Upper lobe of left lung (tissue), 6 donors: Measurements from ENCODE around the gene PARL. TPM values are rescaled to one million over a fixed set of nuclear protein-coding genes. Genes with fewer than 3 reads are reported as not detected.
"Not testable (repeated sequence)": the region's sequence is repeated elsewhere in the genome, so short reads cannot be mapped to it uniquely, and the experiment has no call there.

Experiments
- ATAC-seq, 2 donors: fragments of 200-7000 bp; cut with Tn5 transposase; one replicate each; pipeline ENCODE4 v1.9.1; 2022; ENCODE audit warnings: mild to moderate bottlenecking in 2 of 2, moderate library complexity in 2 of 2; ENCODE audit not compliant: low FRiP score in 2 of 2
- DNase-seq, 2 donors: peaks; one replicate each; pipeline ENCODE4 v3.0.0-alpha.2; 2019 to 2020
- H3K27ac ChIP-seq, 4 donors: fragments of 200-600 bp; sonication (generic); one replicate each; pipeline ENCODE4 v1.5.1; 2016 to 2019
- H3K27me3 ChIP-seq, 4 donors: fragments of 200-600 bp; sonication (generic); one replicate each; pipeline ENCODE4 v1.5.1; 2017 to 2019
- H3K36me3 ChIP-seq, 4 donors: fragments of 200-600 bp; sonication (generic); one replicate each; pipeline ENCODE4 v1.5.1; 2016 to 2019
- H3K4me1 ChIP-seq, 4 donors: fragments of 200-600 bp; sonication (generic); one replicate each; pipeline ENCODE4 v1.5.1; 2018 to 2019
- H3K4me3 ChIP-seq, 4 donors: fragments of 200-600 bp; sonication (generic); one replicate each; pipeline ENCODE4 v1.5.1; 2017 to 2019; ENCODE audit warnings: mild to moderate bottlenecking in 2 of 4, moderate library complexity in 1 of 4
- H3K9me3 ChIP-seq, 4 donors: fragments of 200-600 bp; sonication (generic); one replicate each; pipeline ENCODE4 v1.5.1; 2018 to 2019
- CTCF ChIP-seq, 6 experiments: fragments of 450-650 bp in 4 of 6; fragments of 200-600 bp in 2 of 6; sonication (generic) in 2 of 6; IDR thresholded peaks; one replicate each; pipeline ENCODE4 v1.5.1; 2016 to 2019; ENCODE audit warnings: antibody characterized with exemption in 6 of 6
- EP300 ChIP-seq, 4 donors: sonication (generic); formaldehyde crosslinking; IDR thresholded peaks; one replicate each; pipeline ENCODE4 v1.5.1; 2017; ENCODE audit warnings: antibody characterized with exemption in 4 of 4, control low read depth in 2 of 4
- POLR2A ChIP-seq, 4 donors: fragments of 450-650 bp; IDR thresholded peaks; one replicate each; pipeline ENCODE4 v1.5.1; 2016 to 2017; ENCODE audit warnings: antibody characterized with exemption in 4 of 4, mild to moderate bottlenecking in 2 of 4
- POLR2AphosphoS5 ChIP-seq, 2 donors: sonication (generic); formaldehyde crosslinking; IDR thresholded peaks; one replicate each; pipeline ENCODE4 v1.5.1; 2017; ENCODE audit warnings: antibody characterized with exemption in 2 of 2
- WGBS, 2 donors: methylation state at CpG; one replicate each; pipeline ENCODE4 v1.1.5; 2017 to 2018; 5-methylcytosine and 5-hydroxymethylcytosine counted together
- total RNA-seq, 6 donors: library from RNA; depleted of rRNA in 4 of 6; stranded (reverse); fragments of >200 nt in 4 of 6; gene quantifications; one replicate each; pipeline versions ENCODE4 v1.1.0 to v1.2.1, GENCODE V29; 2016 to 2021
- donor health status: DM: no; HTN: no; CAD: no; lungs with moderate emphysema.
- donor health status: DM: no; HTN: yes; CAD: no; lungs with severe emphysema.

Gene PARL
- total RNA-seq, 6 donors from 2014 or later, result 32.5 to 51.0 (median 40.5) TPM

GRCh38 chr3:183878071-183878470, 6.6 kb downstream of the PARL start:
- ATAC-seq, result peak; percentile 74 to 85

GRCh38 chr3:183877227-183877626, 7.5 kb downstream of the PARL start:
- not testable (repeated sequence) for ATAC-seq, DNase-seq, H3K27ac ChIP-seq, H3K27me3 ChIP-seq, H3K36me3 ChIP-seq, H3K4me3 ChIP-seq, H3K9me3 ChIP-seq
- peaks cover 8 to 38% (median 16%) of the 10 kb centered on the region in 4 donors for H3K4me1 ChIP-seq
- 76 to 78% methylated on average over 5 of the region's 5 CpGs for WGBS, 2 donors

More at GRCh38 chr3:183878071-183878470, 6.6 kb downstream of the PARL start:
- Histone ChIP-seq H3K27me3 (no peaks in the 10 kb centered on the region), H3K36me3 (no peaks in the 10 kb centered on the region), H3K4me3 (no peak overlapping the region), H3K9me3 (no peaks in the 10 kb centered on the region), H3K27ac (peak overlapping the region in 3 of 4 donors; percentile 4 to 46 (median 27)), H3K4me1 (peaks cover 16 to 47% (median 23%) of the 10 kb centered on the region in 4 donors)
- TF ChIP-seq EP300 (IDR thresholded peaks at IDR 0.05), result no peak
- TF ChIP-seq CTCF (IDR thresholded peaks at IDR 0.05), result no peak
- TF ChIP-seq POLR2A (IDR thresholded peaks at IDR 0.05), result no peak
- no peak for TF ChIP-seq POLR2AphosphoS5 (IDR thresholded peaks at IDR 0.05)
- peak; percentile 34 to 55 for DNase-seq
- 64 to 82% methylated on average over 8 of the region's 8 CpGs for WGBS, 2 donors

- H3K27me3 ChIP-seq, result no peaks in the 10 kb centered on the region
- no peaks in the 10 kb centered on the region for H3K9me3 ChIP-seq
- DNase-seq, result no peak
- no peaks in the 10 kb centered on the region for H3K36me3 ChIP-seq
- H3K4me3 ChIP-seq, result no peak overlapping the region
- H3K4me1 ChIP-seq, result peaks cover 9 to 29% (median 17%) of the 10 kb centered on the region in 4 donors
- TF ChIP-seq CTCF (IDR thresholded peaks at IDR 0.05) (no peak), POLR2A (IDR thresholded peaks at IDR 0.05) (no peak), POLR2AphosphoS5 (IDR thresholded peaks at IDR 0.05) (no peak), EP300 (IDR thresholded peaks at IDR 0.05) (no peak)
- no peak for ATAC-seq
- no peak overlapping the region for H3K27ac ChIP-seq
Measured at GRCh38 chr3:183875411-183875810, 9.3 kb downstream of the PARL start.

GRCh38 chr3:183873914-183874313, 10.8 kb downstream of the PARL start:
- no peak overlapping the region for H3K27ac ChIP-seq
- 78 to 93% methylated on average over 3 of the region's 3 CpGs for WGBS, 2 donors

GRCh38 chr3:183871541-183871940, 13.1 kb downstream of the PARL start:
- no peaks in the 10 kb centered on the region for H3K9me3 ChIP-seq
- peaks cover 0 to 11% (median 9%) of the 10 kb centered on the region in 4 donors for H3K4me1 ChIP-seq
- DNase-seq, result no peak
- H3K36me3 ChIP-seq, result peaks cover 2 to 14% (median 9%) of the 10 kb centered on the region in 4 donors
- WGBS, 2 donors, result 68 to 70% methylated on average over 2 of the region's 2 CpGs
- TF ChIP-seq EP300 (IDR thresholded peaks at IDR 0.05) (no peak), CTCF (IDR thresholded peaks at IDR 0.05) (no peak), POLR2AphosphoS5 (IDR thresholded peaks at IDR 0.05) (no peak), POLR2A (IDR thresholded peaks at IDR 0.05) (no peak)
- H3K4me3 ChIP-seq, result no peak overlapping the region
- H3K27me3 ChIP-seq, result no peaks in the 10 kb centered on the region
- no peak overlapping the region for H3K27ac ChIP-seq
- no peak for ATAC-seq

More at GRCh38 chr3:183873914-183874313, 10.8 kb downstream of the PARL start:
- Histone ChIP-seq H3K4me3 (no peak overlapping the region), H3K9me3 (no peaks in the 10 kb centered on the region), H3K27me3 (no peaks in the 10 kb centered on the region), H3K36me3 (no peaks in the 10 kb centered on the region), H3K4me1 (peaks cover 9 to 23% (median 15%) of the 10 kb centered on the region in 4 donors)
- ATAC-seq (no peak), DNase-seq (no peak)
- TF ChIP-seq CTCF (IDR thresholded peaks at IDR 0.05) (no peak), POLR2AphosphoS5 (IDR thresholded peaks at IDR 0.05) (no peak), EP300 (IDR thresholded peaks at IDR 0.05) (no peak), POLR2A (IDR thresholded peaks at IDR 0.05) (no peak)
